HL-60/S4 treated with phorbol 12-myristate 13-acetate at 8.2 ng/mL for 4 days and 3 days (cell line): ENCODE results near the gene CEND1.
"Not testable (repeated sequence)": the region's sequence is repeated elsewhere in the genome, so short reads cannot be mapped to it uniquely, and the experiment has no call there.

Source experiments
- in situ Hi-C: fragments of 300-500 bp; cut with MboI; formaldehyde crosslinking; loops from 2 replicates; pipeline ENCODE4 v1.15.0; 2022; ENCODE audit warnings: low sequenced_read_pairs

The CEND1 gene

DNA sequence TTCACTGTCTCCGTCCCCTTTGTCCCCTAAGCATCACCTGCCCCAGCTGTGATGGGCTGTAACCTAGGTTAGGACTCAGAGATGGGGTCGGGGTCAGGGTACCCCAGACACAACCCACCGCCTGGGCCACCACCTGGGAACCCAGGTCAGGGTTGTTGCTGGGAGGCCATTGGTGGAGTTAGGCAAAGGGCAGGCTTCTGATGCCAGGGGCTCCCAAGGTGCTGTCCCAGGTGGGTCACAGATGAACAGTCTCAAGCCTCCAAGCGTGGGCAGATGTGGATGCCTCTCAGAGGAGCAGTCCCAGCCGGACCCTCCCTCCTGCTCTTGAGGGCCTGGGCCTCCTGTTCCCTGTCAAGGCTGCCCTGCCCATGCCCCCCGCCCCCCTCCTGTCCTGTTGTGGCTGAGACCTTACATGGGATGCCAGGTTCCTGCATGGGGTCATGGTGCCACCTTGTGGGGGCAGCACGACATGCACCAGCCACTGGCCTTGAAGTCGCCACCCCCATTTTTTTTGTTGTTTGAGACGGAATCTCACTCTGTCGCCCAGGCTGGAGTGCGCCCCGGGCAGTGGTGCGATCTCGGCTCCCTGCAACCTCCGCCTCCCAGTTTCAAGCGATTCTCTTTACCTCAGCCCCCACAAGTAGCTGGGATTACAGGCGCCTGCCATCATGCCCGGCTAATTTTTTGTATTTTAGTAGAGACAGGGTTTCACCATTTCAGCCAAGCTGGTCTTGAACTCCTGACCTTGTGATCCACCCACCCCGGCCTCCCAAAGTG, 24.7 kb downstream of the CEND1 start:
- in situ Hi-C loops: no loop called here

DNA sequence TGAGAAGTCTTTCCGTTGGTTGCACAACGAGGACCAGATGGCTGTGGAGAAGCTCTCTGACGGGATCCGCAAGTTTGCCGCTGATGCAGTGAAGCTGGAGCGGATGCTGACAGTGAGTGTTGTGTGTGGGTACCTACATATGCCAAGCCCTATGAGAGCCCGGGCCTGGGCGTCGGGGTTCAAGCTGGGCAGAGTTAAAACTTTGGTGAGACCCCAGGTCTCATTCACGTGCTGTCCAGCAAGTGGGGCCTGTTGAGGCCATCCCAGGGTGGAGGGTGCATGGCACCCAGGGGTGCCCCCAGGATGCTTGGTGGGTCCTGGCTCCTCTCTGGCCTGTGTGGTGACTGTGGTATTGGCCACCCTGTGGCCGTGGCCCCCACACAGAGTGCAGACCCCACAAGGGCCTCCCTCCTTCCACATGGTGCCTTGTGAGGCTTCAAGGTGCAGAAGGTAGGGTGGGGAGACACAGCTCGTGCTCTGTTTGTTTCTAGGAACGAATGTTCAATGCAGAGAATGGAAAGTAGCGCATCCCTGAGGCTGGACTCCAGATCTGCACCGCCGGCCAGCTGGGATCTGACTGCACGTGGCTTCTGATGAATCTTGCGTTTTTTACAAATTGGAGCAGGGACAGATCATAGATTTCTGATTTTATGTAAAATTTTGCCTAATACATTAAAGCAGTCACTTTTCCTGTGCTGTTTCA, 25.4 kb downstream of the CEND1 start:
- in situ Hi-C loops: no loop called here

DNA sequence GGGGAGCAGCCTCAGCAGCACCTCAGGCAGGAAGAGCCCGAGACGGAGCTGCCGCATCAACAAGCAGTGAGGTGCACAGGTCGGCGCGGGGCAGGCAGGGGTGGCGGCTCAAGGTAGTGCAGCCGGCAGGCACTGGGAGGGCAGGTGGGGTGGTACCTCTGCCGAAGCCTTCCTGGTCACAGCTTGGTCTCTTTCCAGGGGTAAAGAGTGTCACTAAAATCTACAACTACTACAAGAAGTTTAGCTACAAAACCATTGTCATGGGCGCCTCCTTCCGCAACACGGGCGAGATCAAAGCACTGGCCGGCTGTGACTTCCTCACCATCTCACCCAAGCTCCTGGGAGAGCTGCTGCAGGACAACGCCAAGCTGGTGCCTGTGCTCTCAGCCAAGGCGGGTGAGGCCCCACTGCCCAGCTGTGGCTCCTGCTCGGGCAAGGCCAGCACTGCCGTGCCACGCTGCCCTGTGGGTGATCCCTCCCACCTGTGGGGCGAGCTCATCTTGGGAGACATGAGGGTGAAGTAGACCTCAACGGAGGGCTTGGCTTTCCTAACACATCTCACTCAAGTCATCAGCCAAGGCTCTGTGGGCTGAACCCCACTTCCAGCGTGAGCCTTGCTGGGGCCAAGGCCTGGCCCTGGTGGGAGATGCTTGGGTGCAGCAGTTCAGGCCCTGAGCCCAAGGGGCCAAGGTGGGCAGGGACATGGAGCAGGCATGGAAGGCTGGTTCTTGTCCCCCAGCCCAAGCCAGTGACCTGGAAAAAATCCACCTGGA, 26.2 kb downstream of the CEND1 start:
- in situ Hi-C loops: no loop called here

DNA sequence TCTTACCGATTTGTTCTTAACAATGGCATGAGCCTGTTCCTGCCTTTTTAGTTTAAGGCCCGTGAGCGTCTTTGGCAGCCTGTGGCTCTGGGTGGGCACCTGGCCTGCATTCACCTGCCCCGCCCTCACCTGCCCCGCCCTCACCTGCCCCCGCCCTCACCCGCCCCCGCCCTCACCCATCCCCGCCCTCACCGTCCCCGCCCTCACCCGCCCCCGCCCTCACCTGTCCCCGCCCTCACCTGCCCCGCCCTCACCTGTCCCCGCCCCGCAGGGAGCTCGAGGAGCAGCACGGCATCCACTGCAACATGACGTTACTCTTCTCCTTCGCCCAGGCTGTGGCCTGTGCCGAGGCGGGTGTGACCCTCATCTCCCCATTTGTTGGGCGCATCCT, 26.8 kb downstream of the CEND1 start:
- in situ Hi-C loops: no loop called here

DNA sequence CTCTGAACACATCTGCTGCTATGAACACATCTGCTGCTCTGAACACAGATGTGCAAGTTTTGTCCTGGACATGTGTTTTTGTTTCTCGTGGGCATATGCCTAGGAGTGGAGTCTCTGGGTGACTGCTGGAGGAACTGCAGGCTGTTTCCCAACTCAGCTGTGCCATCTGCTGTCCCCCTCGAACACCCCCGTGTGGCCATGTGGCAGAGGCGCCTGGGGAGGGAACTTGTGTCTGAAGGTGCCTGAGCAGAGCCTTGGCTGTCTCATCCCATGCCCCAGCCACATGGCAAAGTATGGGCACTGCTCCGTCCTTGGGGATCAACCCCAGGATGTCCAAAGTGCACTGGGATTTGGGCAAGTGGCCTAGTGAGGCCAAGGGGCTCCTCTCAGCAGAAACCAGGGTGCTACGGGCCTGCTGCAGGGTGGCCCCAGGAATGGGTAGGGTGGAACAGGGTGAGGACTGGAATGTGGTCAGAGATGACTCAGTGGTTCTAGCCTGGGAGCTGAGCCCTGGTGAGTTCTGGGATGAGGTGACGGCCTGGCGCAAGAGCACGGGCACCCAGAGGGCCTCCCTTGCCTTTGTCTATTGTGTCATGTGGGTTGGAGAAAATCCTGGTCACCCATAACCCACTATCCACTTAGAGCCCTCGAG, 27.3 kb downstream of the CEND1 start:
- in situ Hi-C loops: no loop called here

DNA sequence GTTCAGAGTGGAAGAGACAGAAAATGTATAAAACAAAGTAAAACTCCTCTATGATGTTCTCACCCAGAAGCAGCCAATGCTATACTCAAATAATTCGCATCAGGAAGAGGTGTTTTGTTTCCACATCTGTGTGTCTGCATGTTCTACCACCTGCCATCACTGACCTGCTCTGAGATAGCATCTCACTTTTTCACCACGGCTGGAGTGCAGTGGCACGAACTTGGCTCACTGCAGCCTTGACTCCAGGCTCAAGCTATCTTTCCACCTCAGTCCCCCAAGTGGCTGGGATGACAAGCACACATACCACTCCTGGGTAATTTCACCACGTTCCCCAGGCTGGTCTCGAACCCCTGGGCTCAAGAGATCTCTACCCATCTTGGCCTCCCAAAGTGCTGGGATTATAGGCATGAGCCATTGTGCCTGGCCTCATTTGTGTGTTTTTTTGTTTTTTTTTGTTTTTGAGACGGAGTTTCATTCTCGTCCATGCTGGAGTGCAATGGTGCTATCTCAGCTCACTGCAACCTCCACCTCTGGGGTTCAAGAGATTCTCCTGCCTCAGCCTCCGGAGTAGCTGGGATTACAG, 28.3 kb downstream of the CEND1 start:
- in situ Hi-C loops: no loop called here

DNA sequence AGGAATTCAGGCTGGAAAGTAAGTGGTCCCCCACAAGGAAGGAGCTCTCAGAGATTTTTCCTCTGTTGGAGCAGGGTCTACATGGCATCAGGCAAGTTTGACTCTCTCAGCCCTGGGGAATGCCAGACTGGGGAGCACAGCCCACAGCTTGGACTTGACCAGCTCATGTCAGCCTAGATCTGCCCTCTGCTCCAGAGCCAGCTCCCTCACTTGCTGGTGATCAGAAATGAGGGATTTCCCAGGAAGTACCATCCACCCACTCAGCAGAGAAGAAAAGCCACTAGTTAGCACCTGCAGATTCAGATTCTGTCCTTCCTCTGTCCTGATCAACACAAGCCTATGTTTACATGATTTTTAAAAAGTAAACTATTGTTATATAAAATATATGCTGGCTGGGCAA, 29.7 kb downstream of the CEND1 start:
- in situ Hi-C loops: no loop called here

DNA sequence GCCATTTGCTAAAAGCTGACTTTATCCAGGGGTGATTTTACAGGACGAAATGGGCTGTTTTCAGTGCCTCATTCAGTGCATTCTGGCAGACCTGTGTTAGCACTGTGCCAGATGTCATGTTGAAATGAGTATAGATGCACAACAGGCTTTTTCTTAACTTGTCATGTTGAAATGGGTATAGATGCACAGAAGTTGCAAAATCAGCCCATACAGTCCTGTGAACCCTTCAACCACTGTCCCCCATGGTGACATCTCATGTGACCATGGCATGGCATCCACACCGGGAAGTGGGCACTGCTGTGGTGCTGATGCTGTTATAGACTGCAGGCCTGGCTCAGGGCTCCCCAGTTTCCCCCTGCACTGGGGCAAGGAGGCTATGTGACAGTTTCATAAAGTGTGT, 40.2 kb downstream of the CEND1 start:
- in situ Hi-C loops: no loop called here

DNA sequence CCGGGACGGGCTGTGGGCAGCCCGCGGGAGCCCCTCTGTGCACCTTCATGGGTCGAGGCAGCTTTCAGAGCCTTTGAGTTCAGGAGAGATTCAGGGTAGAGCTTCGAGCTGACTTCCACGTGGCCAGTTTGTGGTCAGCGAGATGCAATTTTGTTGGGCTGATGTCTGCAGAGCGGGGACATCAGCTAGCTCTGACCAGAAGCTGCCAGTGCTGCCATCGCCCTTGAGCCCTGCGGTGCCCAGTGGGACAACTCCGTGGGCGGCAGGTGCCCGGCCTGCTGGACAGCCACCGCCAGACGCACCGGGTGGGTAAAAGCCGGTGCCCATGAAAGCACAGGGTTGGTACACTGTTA, 41.9 kb downstream of the CEND1 start:
- in situ Hi-C loops: no loop called here

DNA sequence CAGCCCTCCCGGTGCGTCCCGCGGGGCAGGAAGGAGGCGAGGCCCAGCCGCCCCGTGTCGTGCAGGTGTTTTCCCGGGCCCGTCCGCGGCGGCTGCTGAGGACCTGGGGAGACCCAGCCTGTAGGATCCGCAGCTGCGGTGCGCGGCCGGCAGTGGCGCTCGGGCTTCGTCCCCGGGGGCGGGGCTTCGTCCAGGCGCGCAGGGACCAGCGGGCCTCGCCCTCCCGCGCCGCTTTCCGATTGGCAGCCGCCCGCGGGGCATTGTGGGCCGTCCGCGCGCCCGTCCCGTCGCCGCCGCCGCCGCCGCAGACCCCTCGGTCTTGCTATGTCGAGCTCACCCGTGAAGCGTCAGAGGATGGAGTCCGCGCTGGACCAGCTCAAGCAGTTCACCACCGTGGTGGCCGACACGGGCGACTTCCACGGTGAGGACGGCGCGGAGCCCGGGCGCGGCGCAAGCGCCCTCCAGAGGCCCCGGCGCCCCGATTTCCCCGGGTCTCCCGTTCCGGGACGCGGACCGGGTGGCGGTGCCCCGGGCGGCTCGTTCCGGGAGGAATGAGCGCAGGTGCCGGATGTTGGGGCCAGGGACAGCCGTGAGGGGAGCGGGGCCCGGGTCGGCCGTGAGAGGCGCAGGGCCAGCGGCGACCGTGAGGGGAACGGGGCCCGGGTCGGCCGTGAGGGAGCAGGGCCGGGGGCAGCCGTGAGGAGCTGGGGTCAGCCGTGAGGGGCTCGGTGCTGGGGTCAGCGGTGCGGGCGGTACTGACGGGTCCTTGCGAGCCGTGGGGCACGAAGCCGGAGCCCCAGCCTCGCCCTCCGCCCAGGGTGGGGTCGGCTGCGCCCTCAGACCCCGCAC, 42.5 kb downstream of the CEND1 start, which contains the start of gene TALDO1:
Gene TALDO1, plus strand, starts transcription at position 307 of the 849 bp plus-strand sequence. Its CDS starts 18 bp downstream, at position 325.
- in situ Hi-C loops: no loop called here

DNA sequence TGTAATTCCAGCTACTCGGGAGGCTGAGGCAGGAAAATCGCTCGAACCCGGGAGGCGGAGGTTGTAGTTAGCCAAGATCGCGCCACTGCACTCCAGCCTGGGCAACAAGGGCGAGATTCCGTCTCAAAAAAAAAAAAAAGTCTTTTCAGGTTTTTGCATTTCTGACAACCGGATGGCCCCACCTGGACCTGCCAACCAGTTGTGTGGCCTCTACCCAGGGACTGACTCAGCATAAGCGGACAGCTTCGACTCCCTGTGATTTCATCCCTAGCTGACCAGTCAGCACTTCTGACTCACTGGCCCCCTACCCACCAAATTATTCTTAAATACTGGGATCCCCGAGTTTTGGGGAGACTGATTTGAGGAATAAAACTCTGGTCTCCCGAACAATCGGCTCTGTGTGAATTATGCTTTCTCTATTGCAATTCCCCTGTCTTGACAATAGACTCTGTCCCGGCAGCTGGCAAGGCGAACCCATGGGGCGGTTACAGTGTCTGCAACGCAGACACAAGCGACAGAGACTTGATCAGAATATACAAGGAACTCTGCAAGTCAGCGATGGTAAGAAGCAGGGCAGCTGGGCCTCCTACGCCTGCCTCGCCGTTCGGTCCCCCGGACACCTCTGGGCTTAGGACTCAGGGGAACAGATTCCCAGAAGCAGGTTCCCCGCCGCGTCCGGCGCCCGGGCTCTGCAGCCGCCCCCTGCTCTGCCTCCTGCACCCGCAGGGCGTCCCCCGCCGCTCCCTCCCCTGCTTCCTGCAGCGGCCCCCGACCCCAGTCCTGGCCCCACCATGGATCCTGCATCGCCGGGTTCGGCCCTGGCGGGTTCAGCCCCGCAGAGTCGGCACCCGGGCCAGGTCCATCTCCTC, 43.4 kb downstream of the CEND1 start:
- in situ Hi-C loops: no loop called here

DNA sequence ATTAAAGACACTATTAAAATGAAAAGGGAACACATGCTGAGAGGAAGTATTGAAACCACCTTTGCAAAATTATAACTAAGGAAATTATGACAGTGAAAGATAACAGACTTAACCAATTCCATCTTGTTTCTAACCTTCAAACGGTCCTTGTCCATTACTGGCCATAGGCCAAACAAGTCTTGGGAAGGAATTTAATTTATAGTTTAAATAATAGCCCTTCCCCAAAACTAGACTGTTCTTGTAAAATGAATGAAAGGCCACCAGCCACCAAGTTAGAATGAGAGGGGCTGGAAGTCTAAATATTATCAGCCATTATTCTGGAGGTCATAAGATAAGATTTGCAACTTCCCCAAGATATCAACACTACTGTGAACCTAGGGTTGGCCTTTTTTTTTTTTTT, 44.5 kb downstream of the CEND1 start:
- in situ Hi-C loops: no loop called here

DNA sequence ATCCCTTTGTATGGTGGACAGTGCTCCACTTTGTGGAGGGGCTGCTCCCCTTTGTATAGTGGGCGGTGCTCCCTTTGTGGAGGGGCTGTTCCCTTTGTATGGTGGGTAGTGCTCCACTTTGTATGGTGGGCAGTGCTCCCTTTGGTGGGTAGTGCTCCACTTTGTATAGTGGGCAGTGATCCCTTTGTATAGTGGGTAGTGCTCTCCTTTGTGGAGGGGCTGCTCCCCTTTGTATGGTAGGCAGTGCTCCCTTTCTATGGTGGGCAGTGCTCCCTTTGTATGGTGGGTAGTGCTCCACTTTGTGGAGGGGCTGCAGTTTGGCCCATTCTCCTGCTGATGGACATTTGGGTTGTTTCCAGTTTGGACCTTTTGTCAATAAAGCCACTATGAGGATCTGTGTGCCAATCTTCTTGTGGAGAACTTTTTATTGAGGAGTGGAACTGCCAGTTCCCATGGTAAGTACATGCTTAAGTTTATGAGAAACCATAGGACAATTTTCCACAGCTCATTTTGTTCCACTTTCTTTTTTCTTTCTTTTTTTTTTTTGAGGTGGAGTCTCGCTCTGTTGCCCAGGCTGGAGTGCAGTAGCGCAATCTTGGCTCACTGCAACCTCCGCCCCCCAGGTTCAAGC, 47.2 kb downstream of the CEND1 start:
- in situ Hi-C loops: no loop called here

DNA sequence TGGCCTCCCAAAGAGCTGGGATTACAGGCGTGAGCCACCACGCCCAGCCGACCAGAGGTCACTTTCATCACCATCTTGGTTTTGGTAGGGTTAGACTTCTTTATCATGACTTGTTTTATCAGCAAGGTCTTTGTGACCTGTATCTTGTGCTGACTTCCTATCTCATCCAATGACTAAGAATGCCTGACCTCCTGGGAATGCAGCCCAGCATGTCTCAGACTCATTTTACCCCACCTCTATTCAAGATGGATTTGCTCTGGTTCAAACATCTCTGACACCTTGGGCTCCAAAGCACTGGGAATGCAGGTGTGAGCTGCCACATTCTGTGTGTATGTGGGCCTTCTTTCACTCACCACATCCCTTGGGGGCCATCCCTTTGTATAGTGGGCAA, 47.7 kb downstream of the CEND1 start:
- in situ Hi-C loops: no loop called here

DNA sequence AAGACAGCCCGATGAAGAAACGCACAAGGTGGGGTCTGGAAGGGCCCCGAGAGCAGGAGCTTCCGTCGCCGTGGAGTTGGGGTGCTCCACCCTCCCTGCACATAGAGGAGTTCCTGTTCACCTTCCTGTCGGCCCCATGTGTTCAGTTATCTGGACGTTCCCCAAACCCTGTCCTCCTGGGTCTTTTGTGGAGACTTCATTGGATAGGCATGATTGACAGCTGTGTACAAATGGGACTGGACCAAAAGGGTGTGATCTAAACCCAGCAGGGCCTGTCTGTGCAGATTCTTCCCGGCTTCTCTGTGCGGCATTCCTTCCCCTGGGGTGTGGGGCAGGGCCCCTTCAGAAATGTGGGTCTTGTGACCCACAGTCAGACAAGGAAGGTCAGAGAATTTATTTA, 52.0 kb downstream of the CEND1 start:
- in situ Hi-C loops: not testable (repeated sequence)

DNA sequence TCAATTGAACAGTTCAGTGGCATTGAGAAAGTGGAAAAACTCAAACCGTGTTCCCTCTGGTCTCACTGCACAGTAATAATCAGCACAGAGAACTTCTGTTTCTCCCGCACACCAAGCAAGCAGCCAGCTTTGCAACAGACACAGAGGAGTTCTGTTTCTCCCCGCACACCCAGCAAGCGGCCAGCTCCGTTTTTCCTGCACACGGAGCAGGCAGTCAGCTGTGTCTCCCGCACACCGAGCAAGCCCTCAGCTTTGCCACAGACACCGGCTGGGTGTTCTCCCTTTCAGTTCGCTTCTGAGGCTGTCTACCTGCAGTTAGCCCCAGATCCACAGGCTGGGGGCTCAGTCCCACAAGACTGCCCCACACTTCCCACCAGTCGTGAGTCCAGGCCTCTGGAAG, 52.5 kb downstream of the CEND1 start:
- in situ Hi-C loops: no loop called here
